Measurements from ENCODE around the gene PPP1R3D. TPM values are rescaled to one million over a fixed set of nuclear protein-coding genes. Genes with fewer than 3 reads are reported as not detected.
A peak's percentile ranks its signal among the peaks of the same experiment; 100 is the strongest.

The PPP1R3D gene
- total RNA-seq, 1 donor from 2014 or later = 5.5 TPM

DNA sequence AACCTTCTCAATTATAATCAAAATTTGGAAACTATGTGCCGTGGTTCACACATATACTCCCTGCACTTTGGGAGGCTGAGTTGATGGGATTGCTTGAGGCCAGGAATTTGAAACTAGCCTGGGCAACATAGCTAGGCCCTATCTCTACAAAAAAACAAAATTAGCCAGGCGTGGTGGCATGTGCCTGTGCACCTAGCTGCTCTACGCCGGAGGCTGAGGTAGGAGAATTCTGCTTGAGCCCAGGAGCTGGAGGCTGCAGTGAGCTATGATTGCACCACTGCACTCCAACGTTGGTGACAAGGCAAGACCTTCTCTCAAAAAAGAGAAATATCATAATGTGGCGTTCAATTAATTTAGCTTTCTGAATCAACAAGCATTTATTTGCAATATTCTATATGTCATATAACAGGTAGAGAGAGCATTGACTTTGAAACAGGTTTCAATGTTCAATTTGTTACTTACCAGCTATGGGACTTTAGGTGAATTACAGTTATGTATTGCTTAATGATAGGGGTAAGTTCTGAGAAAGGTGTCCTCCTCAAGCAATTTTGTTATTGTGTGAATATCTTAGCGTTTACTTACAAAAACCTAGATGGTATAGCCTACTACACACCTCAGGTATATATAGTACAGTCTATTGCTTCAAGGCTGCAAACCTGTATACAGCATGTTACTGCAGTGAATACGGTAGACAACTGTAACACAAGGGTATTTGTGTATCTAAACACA lies 4.5 kb downstream of the PPP1R3D start:
- H3K27me3 ChIP-seq (ENCODE audit: control insufficient read depth, insufficient read depth, low read length) = no peaks in the 10 kb centered on the region
- DNase-seq (ENCODE audit: low read depth) = no peak
- no peaks in the 10 kb centered on the region for H3K36me3 ChIP-seq (ENCODE audit: control insufficient read depth, insufficient read depth, low read length)
- H3K4me3 ChIP-seq (ENCODE audit: low read depth, low read length) = no peak overlapping the region
- TF ChIP-seq, protein P1, sequence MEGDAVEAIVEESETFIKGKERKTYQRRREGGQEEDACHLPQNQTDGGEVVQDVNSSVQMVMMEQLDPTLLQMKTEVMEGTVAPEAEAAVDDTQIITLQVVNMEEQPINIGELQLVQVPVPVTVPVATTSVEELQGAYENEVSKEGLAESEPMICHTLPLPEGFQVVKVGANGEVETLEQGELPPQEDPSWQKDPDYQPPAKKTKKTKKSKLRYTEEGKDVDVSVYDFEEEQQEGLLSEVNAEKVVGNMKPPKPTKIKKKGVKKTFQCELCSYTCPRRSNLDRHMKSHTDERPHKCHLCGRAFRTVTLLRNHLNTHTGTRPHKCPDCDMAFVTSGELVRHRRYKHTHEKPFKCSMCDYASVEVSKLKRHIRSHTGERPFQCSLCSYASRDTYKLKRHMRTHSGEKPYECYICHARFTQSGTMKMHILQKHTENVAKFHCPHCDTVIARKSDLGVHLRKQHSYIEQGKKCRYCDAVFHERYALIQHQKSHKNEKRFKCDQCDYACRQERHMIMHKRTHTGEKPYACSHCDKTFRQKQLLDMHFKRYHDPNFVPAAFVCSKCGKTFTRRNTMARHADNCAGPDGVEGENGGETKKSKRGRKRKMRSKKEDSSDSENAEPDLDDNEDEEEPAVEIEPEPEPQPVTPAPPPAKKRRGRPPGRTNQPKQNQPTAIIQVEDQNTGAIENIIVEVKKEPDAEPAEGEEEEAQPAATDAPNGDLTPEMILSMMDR (IDR thresholded peaks at IDR 0.05; ENCODE audit: insufficient read depth, low read length, poor library complexity, severe bottlenecking) = no peak

DNA sequence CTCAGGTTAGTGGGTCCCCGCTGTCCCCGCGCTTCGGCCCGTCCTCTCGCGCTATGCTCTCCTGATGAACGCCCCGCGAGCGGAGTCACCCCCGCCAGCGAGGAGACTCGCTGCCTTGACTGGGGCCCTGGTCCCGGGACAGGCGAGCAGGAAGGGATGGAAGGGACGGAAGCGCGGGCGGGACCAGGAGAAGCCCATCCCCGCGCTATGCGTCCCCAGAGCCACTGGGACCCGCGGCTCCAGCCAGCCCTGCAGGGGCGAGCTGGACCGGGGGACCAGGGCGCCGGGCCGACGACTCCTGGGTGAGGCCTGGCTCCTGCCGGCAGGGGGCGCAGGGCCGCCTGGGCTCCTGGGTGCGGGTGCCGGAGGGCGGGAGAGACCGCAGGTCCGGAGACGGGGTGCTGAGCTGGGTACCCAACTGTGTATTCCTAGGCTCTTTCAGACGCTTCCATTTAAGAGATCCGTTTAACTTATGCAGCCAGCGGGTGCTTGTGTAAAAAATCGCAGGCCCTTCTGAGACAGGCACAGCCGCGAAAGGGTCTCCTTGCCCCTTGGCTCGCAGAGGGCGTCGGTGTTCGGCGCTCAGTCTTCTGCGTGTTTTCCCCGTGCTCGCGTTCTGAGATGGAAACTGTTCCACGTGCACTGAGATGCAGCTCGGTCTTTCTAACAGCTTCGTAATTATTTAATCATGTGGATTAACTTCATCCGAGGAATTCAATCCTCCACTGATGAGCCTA lies 6.1 kb downstream of the PPP1R3D start:
- TF ChIP-seq, protein P1 (IDR thresholded peaks at IDR 0.05; ENCODE audit: insufficient read depth, low read length, poor library complexity, severe bottlenecking) = peak; percentile 70
- no peak for DNase-seq (ENCODE audit: low read depth)
- Histone ChIP-seq H3K27me3 (ENCODE audit: control insufficient read depth, insufficient read depth, low read length) (no peaks in the 10 kb centered on the region), H3K4me3 (ENCODE audit: low read depth, low read length) (peak overlapping the region; percentile 51), H3K36me3 (ENCODE audit: control insufficient read depth, insufficient read depth, low read length) (no peaks in the 10 kb centered on the region)

DNA sequence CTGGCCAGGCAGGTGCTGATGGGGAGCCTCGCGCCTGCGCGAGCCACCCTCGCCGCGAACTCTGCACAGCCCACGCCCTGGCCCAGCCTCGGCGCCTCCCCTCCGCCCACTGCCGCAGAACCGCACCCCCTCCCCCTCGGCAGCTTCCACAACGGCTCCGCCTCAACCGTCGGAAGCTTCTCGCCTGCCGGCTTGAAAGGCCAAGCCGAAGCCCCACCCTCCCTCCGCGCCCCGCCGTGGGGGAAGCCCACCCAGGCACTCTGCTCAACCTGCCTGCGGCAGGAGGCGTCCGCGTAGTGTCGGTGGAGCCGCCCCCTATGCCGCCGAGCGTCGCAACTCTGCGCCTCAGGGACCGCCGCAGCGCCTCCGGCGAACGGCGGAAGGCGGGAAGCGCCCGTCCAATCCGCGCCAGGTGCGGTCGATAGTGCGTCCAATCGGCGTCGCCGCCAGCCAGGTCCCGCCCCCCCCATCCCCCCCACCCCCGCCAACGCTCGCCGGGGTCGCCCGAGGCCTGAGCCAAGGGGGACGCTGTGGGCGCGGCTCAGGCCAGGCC lies 6.7 kb downstream of the PPP1R3D start, which contains the start of gene SYCP2:
TSS of gene SYCP2 (minus strand) at position 342 of the 553 bp plus-strand sequence. CDS start 11,224 bp downstream, outside the sequence.
- DNase-seq (ENCODE audit: low read depth) = no peak
- H3K36me3 ChIP-seq (ENCODE audit: control insufficient read depth, insufficient read depth, low read length) = no peaks in the 10 kb centered on the region
- H3K4me3 ChIP-seq (ENCODE audit: low read depth, low read length) = peak within 1 kb of the TSS; percentile 51
- TF ChIP-seq, protein P1 (IDR thresholded peaks at IDR 0.05; ENCODE audit: insufficient read depth, low read length, poor library complexity, severe bottlenecking) = no peak
- no peaks in the 10 kb centered on the region for H3K27me3 ChIP-seq (ENCODE audit: control insufficient read depth, insufficient read depth, low read length)

DNA sequence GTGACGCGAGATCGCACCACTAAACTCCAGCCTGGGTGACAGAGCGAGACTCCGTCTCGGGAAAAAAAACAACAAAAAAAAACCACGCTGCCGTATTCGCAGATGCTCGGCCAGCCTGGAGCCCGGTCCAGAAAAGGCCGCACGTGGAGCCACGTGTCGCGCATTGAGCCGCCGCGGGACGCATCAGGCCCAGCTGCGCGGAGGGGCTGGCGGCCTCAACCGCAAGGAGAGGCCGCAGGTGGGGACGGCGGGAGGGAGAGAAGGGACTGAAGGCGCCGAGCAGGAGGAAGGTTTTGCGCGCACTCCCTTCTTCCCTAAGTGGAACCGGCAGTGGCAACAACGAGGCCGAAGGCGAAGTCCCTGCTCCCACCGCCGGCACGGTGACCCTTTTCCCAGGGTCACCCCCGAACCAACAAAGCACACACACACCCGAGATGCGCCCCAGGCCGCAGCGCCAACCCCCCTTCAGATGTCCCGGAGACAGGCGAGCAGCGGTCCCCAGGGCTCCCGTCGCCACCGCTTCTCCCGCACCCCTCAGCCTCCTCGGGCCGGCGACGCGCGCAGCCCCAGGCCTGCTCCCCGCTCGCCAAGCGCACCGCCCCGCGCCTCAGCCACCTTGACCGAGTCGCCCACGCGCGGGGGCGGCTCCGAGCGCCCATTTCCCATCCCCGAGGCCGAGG lies 7.3 kb downstream of the PPP1R3D start:
- DNase-seq (ENCODE audit: low read depth) = no peak
- Histone ChIP-seq H3K4me3 (ENCODE audit: low read depth, low read length) (no peak overlapping the region), H3K36me3 (ENCODE audit: control insufficient read depth, insufficient read depth, low read length) (no peaks in the 10 kb centered on the region), H3K27me3 (ENCODE audit: control insufficient read depth, insufficient read depth, low read length) (no peaks in the 10 kb centered on the region)
- TF ChIP-seq, protein P1 (IDR thresholded peaks at IDR 0.05; ENCODE audit: insufficient read depth, low read length, poor library complexity, severe bottlenecking) = no peak

DNA sequence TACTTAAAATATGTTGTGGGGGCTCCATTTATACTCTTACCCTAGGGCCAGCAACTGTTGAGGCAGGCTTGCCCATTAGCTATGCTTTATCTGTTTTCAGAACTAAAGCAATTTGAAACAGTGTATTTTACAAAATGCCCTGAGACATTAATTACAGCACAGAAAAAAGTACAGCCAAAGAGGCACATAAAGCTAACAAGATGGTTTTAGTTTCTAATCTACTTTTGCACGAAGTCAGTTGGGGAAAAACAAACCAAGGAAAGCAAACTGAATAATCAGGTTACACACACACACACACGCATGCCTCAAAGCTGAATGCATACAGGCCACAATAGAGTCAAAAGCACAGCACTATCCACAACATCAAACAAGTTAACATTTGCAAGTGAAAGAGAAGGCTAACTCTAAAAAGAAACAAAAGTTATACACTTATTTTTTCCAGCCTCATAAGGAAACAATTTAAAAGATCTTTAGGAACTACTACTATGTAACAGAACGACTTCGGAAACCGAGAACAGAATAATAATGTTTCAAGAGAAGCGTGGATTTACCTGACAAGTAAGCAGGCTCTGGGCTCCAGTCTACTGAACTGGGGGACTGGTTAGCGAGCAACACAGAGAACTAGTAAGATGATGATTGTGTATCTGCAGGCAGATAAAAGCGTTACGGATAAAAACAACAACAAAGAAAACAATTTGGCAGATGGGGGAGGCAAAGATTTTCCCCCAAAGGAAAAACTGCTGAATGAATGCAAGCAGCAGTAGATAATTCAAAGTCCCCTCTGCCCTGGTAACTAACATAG lies 8.4 kb downstream of the PPP1R3D start:
- no peak overlapping the region for H3K4me3 ChIP-seq (ENCODE audit: low read depth, low read length)
- no peak for DNase-seq (ENCODE audit: low read depth)
- H3K27me3 ChIP-seq (ENCODE audit: control insufficient read depth, insufficient read depth, low read length) = no peaks in the 10 kb centered on the region
- no peaks in the 10 kb centered on the region for H3K36me3 ChIP-seq (ENCODE audit: control insufficient read depth, insufficient read depth, low read length)
- TF ChIP-seq, protein P1 (IDR thresholded peaks at IDR 0.05; ENCODE audit: insufficient read depth, low read length, poor library complexity, severe bottlenecking) = no peak
